HG03280 (cell line): Measurements from ENCODE around the gene E4F1.

ENCODE experiments used
- ATAC-seq: cut with Tn5 transposase; IDR thresholded peaks from one replicate; pipeline ENCODE4 v1.9.1; 2021; ENCODE audit warnings: mild to moderate bottlenecking, moderate library complexity; ENCODE audit not compliant: unreplicated experiment

Gene E4F1

DNA sequence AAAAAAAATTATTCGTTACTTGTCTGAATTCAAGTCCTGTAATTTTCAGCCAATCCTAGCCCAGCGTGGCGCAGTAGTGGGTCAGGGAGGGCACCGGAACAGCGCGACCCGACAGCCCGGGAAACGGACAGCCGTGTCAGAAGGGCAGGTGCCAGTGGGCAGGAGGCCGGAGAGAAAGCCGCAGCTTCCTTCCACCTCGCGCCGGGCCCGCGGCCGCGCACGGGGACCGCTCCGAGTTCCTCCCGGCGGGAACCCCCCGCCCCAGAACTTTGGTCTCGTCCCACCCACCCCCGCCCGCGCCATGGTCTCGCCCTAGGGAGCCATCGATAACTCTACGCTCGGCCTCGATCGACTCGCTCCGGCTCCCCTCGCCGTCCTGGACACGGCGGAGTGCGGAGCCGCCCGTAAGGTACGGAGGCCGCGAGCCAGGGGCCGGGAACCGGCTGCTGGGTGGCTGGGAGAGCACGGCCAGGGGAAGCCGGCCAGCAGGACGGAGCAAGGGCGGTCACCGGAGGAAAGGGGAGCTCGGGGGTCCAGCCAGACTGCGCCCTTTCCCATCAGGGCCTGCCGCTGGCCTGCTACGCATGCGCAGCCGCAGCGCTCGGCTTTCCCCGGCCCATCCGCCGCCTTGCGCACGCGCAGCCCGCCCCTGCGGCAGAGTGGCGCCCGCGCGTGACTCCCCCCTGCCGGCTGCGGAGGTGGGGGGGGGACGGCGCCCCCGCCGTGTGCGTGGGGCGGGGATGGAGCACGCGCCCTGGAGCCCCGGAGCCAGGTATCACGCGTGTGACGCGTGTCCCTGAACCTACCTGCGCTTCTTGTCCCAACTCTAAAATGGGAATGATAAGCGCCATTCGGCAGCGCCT is 18.1 kb upstream of the E4F1 start, which contains the start of gene MLST8:
TSS of gene MLST8 (plus strand) at position 351 of the 863 bp plus-strand sequence. CDS start 632 bp downstream, outside the sequence.
- peak; percentile 80 for ATAC-seq

DNA sequence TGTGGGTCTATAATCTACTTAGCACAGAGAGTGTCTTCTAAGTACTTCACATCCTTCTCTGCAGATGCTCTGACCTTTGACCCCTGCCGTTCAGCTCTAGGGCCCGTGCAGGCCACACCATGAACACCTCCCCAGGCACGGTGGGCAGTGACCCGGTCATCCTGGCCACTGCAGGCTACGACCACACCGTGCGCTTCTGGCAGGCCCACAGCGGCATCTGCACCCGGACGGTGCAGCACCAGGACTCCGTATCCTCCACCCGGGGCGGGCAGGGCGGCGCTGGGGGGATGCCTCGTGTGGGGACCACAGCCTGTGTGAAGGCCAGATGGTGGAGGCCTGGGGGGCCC is 17.5 kb upstream of the E4F1 start:
- no peak for ATAC-seq

DNA sequence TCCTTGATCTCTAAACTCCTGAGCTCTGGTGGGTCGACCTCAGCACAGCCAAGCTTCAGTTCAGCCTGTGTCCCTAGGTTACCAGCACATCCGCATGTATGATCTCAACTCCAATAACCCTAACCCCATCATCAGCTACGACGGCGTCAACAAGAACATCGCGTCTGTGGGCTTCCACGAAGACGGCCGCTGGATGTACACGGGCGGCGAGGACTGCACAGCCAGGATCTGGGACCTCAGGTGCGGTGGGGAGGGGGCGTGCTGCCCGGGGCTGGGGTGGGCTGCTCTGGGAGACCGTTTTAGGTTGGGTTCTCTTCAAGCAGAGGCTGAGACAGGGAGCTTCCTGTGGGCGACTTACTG is 17.0 kb upstream of the E4F1 start:
- ATAC-seq = no peak

DNA sequence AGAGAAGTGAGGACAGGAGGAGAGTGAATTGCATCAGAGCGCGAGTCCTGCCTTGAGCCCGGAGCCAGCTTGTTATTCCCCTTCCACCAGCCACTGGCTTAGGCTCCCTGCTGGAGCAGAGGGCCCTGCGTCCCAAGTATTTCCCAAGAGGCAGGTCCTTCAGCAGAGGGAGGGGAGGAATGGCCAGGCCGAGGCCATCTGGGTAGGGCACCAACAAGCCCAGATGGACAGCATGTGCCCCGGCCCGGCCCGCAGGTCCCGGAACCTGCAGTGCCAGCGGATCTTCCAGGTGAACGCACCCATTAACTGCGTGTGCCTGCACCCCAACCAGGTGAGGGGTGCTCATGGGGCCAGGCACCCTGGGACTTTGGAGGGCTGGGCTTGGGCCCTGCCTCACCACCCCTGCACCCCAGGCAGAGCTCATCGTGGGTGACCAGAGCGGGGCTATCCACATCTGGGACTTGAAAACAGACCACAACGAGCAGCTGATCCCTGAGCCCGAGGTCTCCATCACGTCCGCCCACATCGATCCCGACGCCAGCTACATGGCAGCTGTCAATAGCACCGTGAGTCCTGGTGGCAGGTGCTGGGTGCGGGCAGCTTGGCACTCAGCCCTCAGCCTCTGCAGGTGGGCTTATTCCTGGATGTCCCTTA is 16.5 kb upstream of the E4F1 start:
- ATAC-seq = no peak

DNA sequence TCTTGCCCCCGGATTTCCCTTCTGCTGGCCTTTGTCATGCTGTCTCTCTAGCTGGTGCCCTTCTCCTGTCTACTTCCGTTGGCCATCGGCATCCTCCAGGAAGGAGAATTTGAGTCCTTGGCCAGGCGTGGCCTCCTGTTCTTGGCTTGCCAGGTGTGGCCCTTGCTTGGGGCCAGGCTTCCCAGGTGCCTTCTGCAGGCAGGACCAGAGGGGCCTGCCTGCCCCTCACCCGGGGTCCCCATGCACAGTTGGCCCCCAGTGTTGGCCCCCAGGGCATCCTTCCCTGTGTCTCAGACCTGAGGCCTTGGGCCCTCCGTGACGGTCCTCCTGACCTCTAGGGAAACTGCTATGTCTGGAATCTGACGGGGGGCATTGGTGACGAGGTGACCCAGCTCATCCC is 15.5 kb upstream of the E4F1 start:
- ATAC-seq = no peak

DNA sequence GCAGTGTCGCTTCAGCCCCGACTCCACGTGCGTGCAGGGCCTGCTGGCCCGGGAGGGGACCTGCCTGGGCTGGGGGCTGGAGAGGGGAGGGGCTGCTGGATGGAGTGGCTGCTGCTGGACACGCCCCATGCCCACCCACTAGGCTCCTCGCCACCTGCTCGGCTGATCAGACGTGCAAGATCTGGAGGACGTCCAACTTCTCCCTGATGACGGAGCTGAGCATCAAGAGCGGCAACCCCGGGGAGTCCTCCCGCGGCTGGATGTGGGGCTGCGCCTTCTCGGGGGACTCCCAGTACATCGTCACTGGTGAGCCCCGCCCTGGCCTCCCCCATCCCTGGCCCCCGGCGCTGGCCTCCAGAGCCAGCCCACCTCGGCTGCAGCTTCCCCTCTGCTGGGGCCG is 15.1 kb upstream of the E4F1 start:
- ATAC-seq = no peak

DNA sequence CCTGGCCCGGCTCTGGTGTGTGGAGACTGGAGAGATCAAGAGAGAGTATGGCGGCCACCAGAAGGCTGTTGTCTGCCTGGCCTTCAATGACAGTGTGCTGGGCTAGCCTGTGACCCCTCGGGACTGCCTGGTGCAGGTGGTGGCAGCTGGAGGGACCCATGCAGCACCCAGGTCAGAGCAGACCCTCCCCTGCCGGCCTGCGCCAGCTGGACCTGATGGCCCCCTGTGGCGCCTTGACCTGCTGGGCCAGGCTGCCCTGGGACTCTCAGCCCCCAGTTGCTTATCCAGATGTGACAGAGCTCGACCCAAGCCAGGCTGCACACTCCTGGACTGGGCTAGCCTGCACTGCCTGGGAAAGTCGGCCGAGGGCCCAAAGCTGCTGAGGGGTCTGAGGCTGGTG is 14.6 kb upstream of the E4F1 start:
- no peak for ATAC-seq

DNA sequence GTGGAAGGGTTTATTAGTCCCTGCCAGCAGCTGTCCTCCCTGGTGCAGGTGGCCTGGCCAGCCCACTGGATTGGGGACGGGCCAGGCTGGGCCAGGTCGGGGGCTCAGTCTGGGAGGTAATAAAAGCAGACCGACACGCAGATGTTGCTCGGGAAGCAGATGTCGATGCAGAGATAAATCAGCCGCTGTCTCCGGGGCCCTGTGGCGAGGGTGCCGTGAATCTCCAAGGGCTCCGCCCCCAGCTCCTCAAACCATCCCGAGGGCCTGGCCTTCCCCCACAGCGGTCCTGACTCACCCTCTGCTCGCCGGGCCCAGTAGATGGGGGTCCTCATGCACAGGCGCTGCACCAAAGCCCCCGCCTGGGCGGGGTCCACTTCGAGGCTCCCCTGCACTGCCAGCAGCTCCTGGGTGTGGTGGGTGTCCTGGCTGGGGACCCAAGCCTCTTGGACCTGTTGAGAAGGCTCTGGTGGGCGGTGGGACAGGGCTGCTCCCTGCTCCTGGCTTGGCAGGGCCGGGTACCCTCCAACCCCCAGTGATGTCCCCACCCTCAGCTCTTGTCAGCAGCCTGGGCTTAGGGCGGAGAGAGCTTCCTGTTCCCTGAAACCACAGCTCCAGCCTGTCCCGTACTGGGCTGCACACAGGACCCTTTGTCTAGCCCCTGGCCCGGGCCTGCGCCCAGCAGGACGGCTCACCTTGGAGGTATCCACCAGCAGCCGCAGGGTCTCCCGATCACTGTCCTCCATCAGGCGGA is 14.0 kb upstream of the E4F1 start:
- ATAC-seq = no peak

DNA sequence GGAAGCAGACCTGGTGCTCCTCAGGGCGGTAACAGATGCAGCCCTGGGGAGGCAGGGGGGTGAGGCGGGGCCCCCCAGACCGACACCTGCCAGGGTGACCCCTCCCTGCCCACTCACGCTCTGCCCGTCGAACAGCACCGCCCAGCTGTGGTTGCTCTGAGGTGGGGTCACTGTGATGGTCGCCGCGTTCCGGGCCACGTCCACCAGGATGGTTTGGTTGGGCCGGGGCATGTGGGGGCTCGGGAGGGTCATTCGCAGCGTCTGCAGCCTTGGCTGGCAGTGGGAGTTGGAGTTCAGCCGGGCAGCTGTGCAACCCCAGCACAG is 13.4 kb upstream of the E4F1 start:
- ATAC-seq = no peak

DNA sequence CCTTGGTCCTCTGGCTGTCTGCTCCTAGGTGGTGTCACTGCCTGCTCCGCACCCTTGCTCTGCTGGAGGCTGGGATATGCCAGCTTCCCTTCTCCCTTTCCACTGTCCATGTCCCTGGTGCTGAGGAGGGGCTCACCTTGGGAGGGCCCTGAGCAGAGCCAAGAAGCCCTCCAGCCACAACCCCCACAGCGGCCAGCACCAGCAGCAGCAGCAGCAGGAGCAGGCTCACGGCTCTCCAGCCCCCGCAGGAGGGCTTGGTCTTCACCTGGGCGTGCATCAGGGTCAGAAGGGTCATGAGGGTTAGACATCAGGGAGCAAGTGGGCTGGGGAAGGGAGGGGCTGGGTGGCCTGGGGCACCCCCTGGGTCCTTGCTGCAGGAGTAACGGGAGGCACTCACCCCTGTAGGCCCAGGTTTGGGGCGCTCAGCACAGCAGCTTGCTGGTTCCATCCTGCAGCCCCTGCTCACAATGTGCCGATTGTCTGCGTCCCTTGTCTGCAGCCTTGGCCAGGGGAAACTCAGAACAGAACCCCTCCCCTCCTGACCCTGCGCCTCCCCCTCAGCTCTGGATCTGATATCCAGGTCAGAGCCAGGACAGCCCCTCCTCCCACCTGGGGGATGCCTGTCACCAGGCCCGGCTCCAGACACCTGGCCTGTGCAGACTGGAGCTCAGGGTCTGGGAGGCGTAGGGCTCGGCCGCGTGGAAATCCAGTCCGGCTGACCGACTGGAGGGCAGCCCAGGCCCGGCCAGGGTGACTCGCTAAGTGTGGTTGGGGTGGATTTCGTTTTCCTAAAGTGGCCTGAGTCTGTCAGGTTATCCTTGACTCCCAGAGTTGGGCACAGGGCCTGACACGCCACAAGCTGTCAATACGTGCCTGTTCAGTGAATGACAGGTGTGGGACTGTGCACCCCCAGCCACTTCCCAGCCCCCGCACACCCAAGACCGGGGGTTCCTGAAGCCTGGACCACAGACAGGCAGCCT is 12.7 kb upstream of the E4F1 start, which contains the start of gene BRICD5:
TSS of gene BRICD5 (minus strand) at position 478 of the 980 bp plus-strand sequence. CDS start at position 448, 30 bp downstream.
- ATAC-seq = no peak

DNA sequence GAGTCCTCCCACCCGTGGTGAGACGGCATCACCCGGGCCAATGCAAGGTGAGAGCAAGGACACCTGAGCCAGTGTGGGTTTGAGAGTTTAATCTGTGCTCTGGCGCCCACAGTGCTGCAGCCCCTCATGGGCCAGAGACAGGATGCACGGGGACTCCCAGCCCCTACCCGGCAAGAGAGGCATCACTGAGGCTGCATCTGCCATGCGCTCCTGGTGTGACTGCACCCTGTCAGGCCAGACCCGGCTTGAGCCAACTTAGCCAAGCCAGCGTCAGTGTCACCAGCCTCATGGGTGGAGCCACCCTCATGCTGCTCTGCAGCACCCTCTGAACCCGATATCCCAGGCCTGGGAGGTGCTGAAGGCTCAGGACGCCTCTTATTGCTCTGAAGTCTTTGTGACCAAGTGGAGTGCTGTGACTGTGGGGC is 11.5 kb upstream of the E4F1 start:
- ATAC-seq = no peak

DNA sequence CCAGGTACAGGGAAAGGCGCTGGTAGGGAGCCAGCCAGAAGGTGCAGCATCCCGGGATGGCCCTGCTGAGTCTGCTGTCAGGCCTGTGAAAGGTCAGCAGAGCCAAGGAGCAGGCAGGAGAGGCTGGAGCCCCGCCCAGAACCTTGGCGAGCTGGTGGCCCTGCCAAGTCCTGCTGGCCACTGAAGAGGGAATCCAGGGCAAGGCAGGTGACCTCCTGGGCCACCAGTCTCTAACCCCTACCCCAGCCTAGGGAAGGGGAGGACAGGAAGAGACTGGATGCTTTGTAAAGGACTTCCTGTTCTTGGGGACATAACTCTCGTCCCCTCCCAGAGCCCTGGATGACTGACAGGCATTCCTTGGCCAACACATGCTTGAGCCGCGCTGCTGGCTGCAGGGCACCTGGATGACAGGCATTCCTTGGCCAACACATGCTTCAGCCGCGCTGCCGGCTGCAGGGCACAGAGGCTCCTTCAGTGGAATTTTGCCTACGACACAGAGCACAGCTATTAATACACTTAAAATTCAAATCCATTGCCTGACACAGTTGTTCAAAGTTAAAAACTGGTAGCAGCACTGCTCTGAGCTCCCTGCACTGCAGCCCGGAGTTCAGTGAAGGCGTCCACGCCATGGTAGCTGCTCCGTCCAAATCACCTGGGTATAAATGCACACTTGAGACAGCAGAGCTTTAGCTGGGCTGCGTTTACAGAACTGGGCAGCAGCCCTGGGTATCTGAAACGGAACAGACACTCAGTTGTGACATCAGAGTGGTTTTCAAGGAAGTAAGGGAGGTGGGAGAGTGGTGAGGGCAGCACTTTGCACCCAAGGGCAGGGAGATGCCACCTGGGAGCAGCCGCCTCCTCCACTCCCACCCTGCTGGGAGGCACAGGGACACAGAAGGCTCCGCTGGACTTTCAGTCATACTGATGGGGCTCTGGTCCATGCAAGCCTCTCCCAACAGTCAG is 10.7 kb upstream of the E4F1 start:
- ATAC-seq = no peak

DNA sequence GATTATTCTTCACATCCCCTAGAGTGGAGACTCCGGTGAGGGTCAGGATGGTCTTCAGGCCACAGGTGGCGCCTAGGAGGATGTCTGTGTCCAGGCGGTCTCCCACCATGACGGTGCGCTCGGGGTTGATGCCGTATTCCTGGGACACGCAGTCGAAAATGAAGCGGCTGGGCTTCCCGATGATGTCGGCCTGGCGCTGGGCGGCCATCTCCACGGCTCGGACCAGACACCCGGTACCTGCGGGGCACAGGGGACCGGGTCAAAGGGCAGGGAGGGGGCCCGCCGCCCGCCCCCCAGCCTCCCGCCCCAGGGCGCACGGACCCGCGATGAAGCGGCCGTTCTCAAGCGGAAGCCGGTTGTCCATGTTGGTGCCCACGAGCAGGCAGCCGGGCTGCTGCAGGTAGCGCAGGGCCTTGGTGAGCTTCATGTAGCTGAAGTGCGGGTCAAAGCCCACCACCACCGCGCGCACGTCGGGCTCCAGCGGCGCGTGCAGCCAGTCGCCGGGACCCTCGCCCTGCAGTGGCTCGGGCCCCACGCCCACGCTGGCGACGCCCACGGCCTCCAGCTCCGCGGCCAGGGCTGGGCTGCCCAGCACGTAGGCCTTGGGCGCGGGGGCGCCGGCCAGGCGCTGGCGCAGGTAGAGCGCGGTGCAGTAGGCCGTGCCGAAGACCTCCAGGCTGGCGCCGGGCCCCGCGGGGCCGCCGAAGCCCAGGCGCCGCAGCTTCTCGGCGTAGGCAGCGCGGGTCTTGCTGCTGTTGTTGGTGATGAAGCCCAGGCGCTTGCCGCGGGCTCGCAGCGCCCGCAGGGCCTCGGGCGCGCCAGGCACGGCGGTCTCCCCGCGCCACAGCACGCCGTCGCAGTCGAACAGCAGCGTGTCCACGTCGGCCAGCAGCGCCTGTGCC is 9.3 kb upstream of the E4F1 start:
- ATAC-seq = peak; percentile 2

DNA sequence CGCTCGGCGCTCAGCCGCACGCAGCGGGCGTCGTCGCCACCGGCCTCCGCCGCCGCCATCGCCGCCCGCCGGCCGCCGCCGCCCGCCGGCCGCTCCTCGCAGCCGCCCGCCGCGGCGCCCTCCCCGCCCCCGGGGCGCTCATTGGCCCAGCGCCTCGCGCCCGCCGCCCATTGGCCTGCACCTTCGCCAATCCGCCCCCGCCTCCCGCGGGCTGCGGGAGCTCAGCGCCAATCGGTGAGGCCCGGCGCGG is 8.7 kb upstream of the E4F1 start, which contains the start of gene PGP:
TSS of gene PGP (minus strand) at position 122 of the 250 bp plus-strand sequence. CDS start at position 59, 63 bp downstream.
- peak; percentile 88 for ATAC-seq

DNA sequence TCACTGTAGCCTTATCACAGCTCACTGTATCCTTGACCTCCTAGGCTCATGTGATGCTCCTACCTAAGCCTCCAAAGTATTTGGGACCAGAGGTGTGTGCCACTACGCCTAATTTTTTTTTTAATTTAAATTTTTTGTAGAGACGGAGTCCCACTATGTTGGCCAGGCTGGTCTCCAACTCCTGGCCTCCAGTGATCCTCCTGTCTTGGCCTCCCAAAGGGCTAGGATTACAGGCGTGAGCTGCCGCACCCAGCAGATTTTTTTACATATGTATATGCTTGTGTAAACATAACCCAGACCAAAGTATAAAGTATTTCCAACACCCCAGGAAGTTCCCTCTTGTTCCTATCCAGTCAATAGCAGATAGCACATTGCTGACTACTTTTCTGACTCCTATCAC is 7.1 kb upstream of the E4F1 start:
- no peak for ATAC-seq

DNA sequence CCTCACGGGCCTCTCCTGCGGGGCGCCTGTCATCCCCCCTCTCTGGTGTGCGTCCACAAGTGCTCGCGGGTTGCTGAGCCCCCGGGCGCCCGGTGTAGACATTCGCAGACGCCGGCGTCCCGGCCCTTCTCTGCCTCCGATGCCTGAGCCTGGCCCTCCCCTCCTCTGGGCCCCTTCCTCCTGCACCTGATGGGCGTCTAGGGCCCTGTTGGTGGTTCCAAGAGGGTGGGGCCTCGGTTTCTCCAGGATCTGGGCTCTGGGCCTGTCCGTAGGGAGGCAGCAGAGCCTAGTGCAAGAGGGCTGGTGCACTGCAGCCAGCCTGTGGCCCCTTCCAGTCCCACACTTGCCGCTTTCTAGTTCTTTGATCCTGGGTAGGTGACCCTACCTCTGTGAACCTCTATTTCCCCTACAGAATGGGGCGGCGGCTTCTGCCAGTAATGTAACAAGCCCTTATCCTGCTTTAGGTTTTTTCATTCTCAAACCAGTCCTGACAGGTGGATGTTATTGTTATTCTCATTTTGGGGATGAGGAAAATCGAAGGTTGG is 623 bp downstream of the E4F1 start:
- peak; percentile 10 for ATAC-seq

DNA sequence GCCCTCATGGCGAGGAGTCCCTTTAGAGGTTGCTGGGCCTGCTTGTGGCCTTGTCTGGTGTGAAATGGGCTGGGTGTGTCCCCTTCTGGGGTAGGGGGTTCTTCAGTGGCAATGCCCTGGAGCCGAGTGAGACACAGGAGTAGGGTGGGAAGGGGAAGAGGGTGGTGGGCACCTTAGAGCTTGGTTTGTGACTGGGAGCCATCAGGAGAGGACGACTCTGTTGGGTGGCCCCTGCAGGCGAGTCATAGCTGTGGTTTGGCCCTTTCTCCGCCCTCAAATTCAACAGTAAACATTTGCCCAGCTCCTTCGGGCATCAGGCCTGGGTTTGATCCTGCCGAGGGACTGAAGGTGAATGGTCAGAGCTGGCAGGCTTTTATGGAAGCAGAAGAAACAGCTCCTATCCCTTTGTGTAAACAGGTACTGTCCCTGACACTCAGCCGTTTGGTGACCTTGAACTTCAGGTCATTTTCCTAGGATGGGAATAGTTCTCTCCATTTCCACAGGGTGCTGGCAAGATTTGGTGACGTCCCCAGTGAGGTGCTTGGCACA is 2.9 kb downstream of the E4F1 start:
- ATAC-seq = no peak

DNA sequence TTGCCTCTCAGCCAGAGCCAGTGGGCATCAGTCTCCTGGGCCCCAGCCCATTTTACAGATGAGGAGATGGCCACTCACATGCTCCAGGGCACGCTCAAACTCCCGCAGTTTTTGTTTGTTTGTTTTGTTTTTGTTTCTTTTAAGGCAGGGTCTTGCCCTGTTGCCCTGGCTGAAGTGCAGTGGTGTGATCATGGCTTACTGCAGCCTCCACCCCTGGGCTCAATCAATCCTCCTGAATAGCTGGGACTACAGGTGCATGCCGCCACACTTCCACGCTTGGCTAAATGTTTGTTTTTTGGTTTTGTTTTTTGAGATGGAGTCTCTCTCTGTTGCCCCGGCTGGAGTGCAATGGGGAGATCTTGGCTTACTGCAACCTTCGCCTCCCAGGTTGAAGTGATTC is 3.5 kb downstream of the E4F1 start:
- ATAC-seq = no peak
